ENCODE data around the gene CEMIP.

The CEMIP gene

GRCh38 chr15:80890341-80891005, 111.3 kb downstream of the CEMIP start:
- no peak for DNase-seq (ENCODE audit: low read depth in 2 of 2)

- DNase-seq (ENCODE audit: low read depth in 2 of 2) = no peak
Observed at GRCh38 chr15:80891006-80891405, 111.8 kb downstream of the CEMIP start.

DNA sequence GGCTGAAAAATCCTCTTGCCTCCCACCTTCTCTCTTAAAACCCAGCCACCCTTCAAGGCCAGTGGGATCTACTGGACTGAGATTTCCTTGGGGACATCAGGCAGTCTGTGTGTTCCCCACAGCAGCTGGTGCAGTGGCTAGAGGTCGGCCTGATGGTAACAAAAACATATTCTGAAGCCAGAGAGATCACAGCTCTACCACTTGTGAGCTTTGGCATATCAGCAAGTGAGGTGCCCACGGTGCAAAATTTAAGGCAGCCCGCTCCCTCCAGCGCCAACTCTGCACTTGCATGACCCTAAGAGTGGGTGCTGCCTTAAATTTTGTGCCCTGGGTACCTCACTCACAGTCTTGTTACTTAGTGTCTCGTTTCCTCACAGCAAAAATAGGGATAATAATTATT, 113.2 kb downstream of the CEMIP start:
- no peak for DNase-seq (ENCODE audit: low read depth in 2 of 2)

DNA sequence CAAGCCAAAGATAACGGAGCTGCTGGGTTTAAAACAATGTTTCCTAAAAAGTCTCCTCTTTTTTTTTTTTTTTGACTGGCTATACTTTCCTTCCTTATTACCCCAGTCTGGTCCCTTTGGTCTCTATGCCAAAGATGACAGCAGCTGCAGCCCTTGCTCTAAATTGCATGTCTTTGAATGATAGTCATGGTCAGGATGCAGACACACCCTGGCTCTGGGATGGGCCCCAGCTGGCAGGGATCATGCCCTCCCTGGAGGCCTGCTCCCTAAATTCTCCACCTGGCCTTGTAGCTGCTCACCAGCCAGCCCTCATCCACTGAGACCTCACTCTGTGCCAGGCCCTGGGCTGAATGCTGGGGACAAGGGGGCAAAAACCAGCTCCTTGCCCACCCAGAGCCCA, 114.6 kb downstream of the CEMIP start:
- DNase-seq (ENCODE audit: low read depth in 2 of 2) = no peak

DNA sequence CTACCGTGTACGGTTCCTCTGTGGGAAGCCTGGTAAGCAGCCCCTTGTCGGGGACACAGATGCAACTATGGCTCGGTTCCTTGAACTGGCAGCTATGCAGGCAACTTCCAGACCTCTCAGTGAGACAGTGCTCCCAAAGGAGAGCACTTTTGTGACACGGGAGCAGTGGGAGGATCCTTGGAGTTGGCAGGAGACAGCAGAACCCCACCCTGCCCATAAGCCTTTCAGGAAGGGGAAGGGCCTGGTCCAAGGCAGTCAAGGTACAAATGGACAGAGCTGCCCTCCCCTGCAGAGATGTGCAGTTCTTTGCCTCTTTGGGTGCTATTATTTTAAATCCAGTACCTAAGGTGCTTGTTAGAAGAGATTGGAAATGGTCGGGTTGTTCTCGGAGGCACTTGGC, 115.9 kb downstream of the CEMIP start:
- DNase-seq (ENCODE audit: low read depth in 2 of 2) = no peak

- DNase-seq (ENCODE audit: low read depth in 2 of 2) = no peak
Observed at GRCh38 chr15:80895965-80896364, 116.8 kb downstream of the CEMIP start.

DNA sequence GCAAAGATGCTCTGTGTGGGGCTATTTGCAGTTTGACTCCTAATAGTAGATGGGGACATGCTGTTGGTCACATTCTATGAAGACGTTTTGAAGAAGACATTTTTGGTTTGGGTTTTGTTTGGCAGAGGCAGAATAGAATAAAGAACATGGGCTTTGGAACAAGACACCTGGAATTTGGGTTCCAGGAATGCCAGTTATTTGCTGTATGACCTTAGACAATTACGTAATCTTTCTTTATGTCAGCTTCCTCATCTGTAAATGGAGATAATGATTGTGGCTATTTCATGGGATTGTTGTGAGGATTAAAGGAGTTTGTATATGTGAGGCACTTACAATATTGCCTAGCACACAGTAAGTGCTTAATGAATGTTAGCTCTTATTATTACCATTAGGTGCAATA, 118.9 kb downstream of the CEMIP start:
- DNase-seq (ENCODE audit: low read depth in 2 of 2) = no peak

DNA sequence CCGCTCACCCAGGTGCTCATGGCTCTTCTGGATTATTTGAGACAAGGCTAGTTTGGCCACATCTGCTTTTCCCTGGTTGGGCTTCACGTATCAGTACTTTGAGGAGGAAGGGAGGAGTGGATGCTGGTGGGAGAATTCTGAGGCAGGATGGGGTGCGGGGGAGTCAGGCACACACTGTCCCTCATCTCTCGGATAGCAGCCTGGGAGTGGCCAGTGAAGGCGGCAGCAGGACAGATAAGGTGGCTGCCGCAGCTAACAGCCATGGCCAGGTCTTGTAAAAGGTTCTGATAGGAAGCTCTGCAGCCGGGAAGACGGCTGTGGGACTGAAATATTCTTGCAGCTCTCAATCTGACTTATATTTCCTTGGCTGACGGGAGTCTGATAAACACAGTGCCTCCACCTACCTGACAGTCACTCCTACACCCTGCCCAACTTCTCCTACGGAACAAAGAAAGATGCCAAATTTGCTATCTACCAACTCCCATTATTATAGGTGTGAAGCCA, 123.2 kb downstream of the CEMIP start:
- no peak for DNase-seq (ENCODE audit: low read depth in 2 of 2)

- DNase-seq (ENCODE audit: low read depth in 2 of 2) = no peak
Observed at GRCh38 chr15:80904998-80905397, 125.8 kb downstream of the CEMIP start.

- DNase-seq (ENCODE audit: low read depth in 2 of 2) = no peak
Observed at GRCh38 chr15:80906159-80906766, 127.1 kb downstream of the CEMIP start.

- no peak for DNase-seq (ENCODE audit: low read depth in 2 of 2)
Observed at GRCh38 chr15:80911821-80912220, 132.7 kb downstream of the CEMIP start.

DNA sequence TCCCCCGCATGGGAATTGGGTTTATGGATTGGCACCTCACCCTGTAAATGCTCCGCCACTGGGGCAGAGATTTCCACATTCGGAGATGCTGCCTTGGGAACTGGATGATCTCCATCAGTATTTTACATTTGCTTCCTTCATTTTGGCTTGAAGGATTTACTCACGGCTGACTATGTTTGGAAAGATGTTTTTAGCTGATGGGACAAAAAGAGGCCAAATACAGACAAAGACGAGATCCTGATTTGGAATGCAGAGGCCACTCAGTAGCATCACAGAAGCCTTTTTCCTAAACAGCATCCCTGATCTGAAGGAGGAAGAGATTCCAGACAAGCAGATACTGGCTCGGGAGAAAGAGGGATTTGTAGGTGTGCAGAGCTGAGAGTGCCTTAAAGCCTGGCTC, 133.5 kb downstream of the CEMIP start:
- DNase-seq (ENCODE audit: low read depth in 2 of 2) = no peak

GRCh38 chr15:80913541-80913940, 134.4 kb downstream of the CEMIP start:
- DNase-seq (ENCODE audit: low read depth in 2 of 2) = no peak

DNA sequence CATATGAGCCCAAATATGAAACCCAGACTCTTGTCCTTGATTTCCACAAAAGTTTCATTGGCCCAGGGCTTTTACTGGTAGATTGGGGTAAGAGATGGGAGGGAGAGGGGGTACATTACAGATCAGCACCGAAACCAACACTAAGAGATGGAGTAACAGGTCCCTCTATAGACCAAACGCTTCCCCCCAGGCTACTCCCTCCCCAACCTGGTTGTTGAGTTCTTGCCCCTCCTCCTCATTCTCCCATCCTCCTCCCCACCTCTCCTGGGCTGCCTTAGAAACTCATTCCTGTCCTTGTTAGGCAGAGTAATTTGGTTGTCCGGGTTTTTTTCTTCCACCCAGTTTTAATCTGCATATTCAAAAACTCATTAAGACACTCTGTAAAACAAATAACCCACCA, 136.3 kb downstream of the CEMIP start:
- DNase-seq (ENCODE audit: low read depth in 2 of 2) = no peak

DNA sequence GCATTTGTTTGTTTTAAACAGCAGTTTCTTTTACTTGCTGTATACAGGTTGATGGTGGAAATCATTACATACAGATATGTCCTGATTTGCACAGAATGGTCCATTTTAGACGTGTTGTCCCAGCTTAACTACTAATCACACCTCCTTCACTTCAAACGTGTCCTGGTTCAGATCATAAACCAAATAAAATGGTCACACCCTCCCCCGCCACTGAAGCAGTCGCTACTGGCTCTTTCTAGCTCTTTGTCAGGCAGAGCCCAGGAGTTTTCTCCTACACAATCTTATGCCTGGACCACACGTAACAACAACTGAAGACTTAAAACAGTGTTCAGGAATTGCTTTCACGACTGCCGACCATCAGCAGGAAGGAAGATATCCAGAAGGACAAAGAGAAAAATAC, 136.9 kb downstream of the CEMIP start:
- no peak for DNase-seq (ENCODE audit: low read depth in 2 of 2)

- DNase-seq (ENCODE audit: low read depth in 2 of 2) = no peak
Observed at GRCh38 chr15:80918196-80918783, 139.1 kb downstream of the CEMIP start.

DNA sequence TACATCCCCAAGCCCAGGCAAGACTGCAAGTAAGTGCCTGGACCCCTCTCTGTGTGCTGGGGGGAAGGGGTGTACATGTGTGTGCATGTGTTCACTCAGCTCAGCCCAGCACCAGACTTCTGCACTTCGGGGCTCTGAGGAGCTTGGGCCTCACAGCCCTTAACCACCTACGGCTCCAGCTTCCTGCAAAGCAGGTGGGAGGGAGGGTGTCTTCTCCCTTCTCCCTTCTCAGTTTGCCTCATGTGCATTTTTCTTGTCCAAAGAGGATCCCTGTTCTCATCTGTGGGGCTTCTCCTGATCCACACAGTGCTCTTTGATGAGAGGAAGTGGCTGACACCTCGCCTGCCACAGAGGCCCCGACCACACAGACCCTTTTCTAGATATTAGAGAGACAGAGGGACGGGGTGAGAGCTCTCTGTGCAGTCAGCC, 141.1 kb downstream of the CEMIP start:
- DNase-seq (ENCODE audit: low read depth in 2 of 2) = no peak

DNA sequence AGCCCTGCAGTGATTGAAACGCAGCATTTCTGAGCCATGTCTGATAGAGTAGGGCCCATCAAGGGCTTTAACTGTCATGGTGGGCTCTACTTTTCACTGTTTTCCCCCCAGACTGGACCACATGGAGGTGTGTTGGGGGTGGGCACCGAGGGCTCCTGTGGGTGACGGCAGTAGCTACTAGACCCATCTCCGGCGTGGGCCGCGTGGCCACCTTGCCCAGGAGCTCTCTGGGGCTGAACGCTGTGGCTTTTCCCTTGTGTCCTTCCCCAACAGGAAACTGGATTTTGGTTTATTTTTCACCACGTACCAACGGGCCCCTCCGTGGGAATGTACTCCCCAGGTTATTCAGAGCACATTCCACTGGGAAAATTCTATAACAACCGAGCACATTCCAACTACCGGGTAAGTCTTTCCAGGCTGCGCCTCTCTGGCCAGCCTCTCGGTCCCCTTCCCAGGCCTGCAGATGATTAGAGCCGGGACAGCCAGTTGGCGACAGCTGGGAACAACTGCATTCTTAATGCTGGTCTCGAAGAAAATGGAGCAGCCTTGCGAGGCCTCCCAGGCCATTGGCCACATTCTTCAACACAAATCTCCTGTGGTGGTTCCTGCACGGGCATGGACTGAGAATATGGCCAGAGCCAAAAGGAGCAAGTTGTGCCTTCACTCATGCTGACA, 142.7 kb downstream of the CEMIP start:
- DNase-seq (ENCODE audit: low read depth in 2 of 2) = no peak

GRCh38 chr15:80923668-80924067, 144.5 kb downstream of the CEMIP start:
- DNase-seq (ENCODE audit: low read depth in 2 of 2) = no peak

DNA sequence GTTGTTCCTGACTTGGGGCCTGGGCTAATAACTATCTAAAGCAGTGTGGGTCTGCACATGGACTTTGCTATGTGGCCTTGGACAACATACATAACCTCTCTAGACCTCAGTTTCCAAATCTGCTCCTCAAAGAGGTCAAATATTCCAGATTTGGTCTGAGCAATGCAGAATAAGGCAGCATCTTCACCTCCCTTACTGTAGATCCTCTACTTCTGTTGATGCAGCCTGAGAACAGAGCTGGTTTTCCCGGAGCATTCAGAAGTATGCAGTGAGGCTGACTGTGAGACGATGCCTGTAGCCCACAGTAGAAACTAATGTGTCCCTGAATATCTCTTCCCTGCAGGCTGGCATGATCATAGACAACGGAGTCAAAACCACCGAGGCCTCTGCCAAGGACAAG, 145.1 kb downstream of the CEMIP start:
- no peak for DNase-seq (ENCODE audit: low read depth in 2 of 2)

DNA sequence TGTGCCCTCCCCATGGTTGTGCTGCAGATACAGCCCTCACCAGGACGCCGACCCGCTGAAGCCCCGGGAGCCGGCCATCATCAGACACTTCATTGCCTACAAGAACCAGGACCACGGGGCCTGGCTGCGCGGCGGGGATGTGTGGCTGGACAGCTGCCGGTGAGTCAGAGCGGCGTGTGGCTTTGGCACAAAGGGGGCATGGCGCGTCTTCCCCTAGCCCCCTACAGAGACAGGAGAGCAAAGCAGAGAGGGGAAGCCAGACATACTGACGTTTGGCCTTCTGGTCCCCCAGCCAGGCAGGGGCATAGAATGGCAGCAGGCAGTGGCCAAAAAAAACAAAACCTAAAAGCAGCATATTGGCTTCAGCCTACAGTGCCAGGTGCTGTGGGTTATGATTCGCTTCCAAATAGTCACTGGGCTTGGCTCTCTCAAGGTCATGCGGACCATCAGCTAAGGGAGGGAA, 146.5 kb downstream of the CEMIP start:
- DNase-seq (ENCODE audit: low read depth in 2 of 2) = no peak

- no peak for DNase-seq (ENCODE audit: low read depth in 2 of 2)
Observed at GRCh38 chr15:80926126-80926525, 147.0 kb downstream of the CEMIP start.

DNA sequence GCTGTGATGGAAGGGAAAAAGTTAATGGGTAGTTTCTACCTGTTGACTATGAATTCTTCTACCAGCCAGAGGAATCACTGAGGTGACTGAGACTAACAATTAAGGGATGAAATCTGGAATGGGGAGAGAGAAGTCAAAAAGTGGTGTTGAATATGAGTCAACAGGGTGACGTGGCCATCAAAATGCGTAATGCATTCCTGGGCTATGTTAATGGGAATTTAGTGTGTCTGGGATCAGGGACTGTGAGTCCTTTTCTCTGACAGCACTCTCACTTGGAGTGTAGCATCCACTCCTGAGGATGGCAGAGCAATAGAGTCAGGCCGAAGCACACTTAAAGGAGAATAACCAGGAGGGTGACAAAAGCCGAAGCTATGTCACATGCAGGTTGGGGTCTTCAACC, 150.1 kb downstream of the CEMIP start:
- no peak for DNase-seq (ENCODE audit: low read depth in 2 of 2)
